Fibroblast of upper back skin (primary cell): ENCODE results near the gene CEMP1.

Source experiments
- DNase-seq: peaks from one replicate; pipeline ENCODE4 v3.0.0-alpha.2; 2013

CEMP1 gene

DNA sequence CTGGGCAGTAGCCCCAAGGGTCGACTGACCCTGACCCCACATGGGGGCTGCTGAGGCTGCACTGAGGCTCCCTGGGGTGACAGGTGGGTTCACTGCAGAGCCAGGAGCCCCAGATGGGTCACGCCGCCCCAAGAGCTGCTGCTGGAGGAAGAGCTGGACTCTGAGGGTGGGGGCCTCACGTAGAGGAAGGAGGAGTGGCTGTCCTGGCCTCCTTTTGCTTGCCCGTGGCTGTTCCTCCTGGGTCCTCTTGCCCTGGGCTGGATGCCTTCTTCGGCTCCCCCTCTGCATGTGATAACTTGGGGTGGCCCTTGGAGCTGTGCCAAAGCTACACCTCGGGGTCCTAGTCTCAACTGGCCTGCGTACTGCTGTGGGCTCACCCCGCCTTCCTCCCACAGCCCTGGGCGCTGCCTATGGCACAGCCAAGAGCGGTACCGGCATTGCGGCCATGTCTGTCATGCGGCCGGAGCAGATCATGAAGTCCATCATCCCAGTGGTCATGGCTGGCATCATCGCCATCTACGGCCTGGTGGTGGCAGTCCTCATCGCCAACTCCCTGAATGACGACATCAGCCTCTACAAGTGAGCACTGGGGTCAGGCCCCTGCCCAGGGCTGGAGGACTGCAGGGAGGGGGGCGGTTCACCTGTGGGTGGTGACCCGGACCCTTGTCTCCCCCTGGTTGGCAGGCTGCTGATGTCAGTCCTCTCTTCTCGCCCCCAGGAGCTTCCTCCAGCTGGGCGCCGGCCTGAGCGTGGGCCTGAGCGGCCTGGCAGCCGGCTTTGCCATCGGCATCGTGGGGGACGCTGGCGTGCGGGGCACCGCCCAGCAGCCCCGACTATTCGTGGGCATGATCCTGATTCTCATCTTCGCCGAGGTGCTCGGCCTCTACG, 12.1 kb downstream of the CEMP1 start:
- DNase-seq: no peak

DNA sequence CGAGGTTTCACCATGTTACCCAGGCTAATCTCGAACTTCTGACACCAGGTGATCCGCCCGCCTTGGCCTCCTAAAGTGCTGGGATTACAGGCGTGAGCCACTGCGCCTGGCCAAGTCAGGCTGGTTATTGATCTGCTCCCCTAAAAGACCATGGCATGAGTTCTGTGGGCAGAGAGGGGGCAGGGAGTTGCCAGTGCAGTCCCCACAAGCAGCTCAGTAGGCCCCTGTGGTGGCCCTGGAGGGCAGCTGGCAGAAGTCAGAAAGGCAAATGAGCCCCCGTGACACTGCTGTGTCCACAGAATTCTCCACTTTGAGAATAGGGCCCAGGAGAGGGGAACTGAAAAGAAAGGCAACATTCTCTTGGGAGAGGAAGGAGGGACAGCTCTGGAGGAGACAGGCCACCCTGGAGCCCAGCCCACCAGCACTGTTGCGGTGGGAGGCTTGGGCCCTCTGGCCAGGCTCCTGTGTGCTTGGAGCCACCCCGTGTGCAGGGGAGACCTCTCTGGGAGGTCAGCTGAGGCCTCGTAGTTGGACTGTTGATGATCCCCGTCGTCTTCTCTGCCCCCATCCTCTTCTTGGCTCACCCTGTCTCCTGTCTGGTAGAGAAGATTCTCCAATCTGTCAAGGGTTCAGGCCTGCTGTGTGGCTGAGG, 13.1 kb downstream of the CEMP1 start:
- DNase-seq: no peak

DNA sequence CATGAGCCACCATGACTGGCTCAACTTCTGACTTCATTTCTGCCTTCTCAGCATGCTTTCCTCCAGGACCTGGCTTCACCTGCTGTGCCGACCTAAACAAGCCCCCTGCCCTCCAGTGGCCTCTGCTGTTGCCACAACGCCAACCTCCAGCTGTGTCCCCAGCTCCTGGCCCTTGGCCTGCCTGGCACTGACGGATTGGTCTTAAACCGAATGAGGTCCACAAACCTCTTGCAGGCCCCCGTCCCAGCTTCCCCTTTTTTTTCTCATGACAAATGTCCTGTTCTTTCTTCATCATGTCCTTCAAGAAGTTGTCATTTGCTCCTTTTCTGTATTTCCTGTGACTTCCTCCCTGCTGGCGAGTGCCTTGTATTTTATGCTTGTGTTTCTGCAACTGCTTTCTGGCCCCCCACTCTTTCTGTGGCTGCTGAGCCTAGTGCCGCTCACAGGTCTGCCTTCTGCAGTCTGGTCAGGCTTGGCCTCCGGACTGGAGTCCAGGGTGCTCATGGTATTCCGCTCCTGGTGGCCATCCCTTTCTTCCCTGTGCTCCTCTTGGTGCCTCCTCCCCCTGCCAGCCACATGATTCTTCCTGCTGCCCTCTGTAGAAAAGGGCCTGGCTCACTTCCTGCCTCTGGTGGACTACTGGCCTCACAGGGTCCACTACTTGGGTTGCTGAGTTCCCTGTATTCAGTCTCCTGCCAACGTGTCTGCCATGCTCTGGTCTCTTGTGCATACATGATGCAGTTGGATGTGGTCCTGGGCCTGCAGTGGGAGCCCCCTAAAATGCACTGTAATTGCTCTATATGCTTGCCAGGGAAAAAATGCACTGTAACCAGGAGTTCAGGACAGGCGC, 14.6 kb downstream of the CEMP1 start:
- DNase-seq: no peak

DNA sequence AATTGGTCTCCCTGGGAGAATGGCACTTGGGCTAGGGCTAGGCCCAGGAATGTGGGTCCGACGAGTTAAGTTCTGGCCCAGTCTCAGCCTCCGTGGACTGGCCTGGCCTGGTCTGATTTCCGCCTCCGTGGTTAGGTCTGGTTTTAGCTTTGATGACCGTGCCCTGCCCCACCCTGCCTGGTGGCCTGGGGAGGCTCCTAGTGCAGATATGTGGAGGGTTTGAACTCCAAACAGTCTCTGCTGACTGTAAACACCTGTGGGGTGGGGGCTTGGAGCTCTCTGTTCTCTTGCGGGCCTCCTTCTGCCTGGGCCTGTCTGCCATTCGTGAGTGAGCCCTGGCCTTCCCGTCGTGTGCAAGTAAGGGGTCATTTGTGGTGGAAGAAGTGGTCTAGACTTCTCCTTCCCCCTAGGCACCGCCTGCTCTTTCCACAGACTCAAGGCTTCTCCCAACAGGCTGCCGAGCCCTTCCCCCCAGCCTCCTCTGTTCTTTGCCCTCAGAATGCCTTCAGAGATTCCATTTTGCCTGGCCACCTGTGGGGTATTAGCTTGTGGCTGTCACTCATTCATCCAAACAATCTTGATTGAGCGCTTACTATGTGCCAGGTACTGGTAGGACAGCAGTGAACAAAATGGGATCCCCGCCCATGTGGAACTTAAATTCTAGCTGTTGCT, 15.9 kb downstream of the CEMP1 start:
- no peak for DNase-seq

DNA sequence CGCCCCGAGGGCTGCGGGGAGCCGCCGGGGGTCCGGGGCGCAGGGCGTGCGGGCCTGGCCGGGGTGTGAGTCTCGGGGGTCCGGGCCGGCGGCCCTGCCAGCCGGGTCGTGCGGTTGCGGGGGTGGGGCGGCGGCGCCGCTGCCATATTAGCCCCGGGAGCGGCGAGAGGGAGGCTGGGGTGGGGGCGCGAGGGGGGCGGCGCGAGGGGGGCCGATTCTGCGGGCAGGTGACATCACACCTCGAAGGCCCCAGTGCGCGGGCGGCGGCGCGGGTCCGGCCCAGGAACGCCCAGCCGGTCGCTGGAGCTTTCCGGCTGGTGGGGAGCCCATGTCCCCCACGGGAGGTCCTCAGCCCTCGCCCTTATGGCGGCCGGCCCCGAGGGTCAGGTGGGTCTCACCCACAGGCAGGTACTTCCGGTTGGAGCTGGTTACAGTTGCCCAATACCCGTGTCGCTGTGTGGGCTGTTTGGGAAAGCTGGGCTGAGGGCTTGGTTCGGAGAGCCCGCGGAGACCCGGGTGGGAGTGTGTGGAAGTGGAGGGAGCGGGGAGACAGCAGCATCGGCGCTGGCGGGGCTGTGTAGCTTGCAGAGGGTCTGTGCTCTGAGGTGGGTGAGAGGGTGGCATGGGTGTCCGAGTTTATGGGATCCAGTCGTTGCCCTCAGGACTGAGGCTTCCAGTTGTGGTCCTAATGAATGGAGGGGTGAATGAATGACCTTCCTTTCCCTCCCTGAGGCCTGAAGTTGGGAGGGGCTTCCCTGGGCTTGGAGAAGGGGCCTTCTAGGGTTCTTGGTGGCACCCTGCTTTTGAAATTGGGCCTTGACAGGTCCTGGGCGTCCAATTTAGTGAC, 16.7 kb downstream of the CEMP1 start:
- no peak for DNase-seq

DNA sequence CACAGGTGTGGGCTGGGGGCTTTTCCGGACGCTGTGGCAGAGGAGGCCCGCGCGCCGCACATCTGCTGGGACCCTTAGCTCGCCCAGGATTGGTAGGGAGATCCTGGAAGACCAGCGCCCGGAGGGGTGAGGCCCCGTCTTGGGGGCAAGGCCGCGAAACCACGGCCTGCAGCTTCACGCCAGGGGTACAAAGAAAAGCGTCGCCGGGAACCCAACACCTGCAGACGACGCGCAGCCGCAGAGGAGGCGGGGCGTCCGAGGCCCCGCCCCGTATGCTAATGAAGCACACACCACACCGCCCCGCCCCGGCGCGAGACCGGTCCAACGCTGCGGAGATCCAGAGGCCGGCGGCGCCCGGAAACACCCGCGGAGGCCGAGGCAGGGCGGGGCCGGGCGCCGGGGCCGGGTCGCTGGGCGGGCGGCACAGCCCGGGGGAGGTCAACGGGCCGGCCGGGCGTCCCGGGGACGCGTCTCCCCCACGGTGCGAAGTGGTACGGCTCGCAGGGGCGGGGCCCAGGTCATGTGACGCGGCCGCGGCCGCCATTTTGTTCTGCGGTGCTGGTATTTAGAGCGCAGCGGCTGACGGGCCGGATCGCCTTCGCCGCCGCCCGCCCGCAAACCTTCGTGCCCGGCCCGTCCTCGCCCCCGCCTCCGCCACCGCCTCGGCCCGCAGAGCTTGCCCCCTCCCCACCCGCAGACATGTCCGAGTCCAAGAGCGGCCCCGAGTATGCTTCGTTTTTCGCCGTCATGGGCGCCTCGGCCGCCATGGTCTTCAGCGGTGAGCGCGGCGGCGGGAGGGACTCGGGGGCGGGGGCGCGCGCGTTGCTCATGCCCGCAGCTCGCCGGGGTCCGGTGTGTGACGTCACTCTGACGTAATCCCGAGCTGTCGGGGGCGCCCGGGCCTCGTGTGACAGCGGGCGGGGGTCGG, 17.5 kb downstream of the CEMP1 start, which contains the start of gene ATP6V0C:
Gene ATP6V0C (plus strand): TSS at position 548 of the 928 bp plus-strand sequence. CDS start 152 bp downstream, at position 700.
- DNase-seq: peak; percentile 81

DNA sequence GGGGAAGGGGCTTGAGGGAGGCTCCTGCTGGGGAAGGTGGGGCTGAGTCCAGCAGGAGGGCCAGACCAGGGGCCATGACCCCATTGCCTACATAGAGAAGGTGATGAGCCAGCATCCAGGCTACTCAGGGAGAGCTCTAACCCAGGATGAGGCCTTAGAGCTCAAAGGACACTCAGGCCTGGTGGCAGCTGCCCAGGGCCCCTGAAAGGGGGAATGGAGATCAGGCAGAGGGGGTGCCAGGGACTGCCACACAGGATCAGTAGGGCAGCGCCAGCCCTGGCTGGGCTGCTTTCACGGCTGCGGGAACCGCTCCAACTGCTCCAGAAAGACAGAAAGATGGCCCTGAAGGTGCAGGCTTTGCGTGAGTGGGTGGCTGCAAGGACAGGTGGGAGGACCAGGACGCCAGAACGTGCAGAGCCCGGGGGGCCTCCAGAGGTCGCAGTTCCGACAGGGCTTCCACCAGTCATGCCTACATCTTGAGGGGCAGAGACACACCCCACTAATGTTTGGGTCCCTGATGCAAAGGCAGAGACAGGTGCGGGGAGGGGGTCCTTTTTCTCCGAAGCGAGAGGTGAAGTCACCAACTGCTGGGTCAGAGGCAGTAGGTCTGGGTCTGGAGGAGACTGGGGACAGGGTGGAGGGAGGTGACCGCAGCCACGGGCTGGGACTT, 18.3 kb downstream of the CEMP1 start:
- DNase-seq: no peak

DNA sequence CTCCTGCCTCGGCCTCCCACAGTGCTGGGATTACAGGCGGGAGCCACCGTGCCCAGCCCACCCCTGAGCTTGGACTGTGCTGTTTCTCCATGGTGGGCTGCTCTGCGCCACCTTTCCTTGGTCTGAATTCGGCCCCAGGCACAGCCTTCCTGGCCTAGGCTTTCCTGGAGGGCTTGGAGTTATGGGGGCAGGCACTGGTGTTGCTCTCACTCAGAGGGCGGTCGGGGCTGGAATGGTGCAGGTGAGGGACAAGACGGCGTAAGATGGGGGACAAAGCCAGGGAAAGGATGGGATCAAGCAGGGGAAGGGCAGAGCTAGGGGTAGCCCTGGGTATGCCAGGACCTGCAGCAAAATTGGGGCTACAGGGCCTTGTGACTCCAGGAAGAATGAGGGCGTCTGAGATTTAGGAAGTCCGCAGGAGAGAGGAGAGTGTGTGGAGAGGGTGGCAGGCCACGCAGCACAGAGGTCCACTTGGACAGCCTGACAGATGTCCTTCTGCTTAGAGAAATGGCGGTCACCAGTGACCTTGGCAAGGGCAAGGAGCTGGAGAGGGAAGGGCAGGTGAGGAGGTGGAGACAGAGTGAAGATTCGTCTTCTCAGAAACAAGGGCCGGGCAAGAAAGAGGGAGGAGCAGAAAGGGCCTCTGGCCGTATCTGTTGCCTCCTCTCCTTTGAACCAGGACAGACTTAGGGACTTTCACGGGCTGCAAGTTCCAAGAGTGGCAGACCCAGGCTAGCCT, 19.0 kb downstream of the CEMP1 start:
- DNase-seq: no peak

DNA sequence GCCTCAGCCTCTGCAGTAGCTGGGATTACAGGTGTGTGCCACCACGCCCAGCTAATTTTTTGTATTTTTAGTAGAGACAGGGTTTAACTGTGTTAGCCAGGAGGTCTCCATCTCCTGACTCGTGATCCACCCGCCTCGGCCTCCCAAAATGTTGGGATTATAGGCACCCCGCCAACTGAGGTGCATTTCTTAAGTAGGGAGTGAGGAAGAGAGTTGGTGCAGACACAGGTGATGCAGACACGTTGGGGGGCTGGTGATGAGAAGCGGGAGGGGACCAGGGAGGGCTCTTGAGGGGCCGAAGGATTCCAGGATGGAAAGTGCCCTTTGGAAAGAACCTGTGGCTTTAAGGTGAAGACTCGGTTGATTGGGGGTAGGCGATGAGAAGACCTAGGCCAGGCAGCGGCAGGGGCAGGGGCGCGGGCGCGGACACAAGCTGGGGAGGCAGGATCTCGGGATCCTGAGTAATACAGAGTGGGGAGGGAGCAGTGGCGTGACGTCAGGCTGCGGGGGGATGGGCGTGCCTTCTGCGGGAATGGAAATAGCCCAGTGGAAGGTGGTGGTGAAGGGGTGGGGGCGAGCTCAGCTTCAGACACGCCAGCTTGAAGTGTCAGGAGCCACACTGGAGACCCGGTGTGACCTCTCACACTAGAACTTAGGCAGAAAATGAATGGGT, 19.9 kb downstream of the CEMP1 start:
- peak; percentile 52 for DNase-seq

DNA sequence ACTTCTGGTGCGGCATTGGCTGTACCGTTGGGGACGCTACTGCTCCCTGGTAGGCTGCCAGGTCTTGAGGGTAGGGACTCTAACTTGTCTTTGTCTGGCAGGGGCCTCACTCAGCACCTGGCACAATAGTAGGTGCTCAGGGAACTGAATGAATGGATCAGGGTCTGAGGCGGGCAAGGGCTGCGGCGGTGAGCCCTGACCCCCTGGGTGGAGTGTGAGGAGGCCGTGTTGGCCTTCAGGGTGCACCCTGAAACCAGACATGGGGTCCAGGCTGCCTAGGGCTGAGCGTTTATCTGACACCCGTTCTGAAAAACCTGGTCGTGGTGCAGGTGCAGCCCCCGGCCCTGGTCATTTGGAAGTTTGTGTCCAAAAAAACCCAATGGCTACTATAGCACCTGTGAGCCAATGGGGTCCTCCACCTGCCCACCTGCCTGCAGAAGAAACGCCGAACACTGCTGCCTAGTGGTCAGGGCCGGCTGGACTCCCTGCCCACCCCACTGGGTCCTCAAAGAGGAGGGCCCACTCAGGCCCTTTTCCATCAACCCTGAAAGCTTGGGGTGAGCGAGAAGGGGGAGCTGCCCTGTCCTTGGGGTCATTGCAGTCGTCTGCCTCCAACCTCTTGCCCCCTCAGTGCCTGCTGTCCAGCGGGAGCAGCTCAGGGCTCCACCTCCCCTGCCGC, 22.3 kb downstream of the CEMP1 start:
- DNase-seq: no peak

DNA sequence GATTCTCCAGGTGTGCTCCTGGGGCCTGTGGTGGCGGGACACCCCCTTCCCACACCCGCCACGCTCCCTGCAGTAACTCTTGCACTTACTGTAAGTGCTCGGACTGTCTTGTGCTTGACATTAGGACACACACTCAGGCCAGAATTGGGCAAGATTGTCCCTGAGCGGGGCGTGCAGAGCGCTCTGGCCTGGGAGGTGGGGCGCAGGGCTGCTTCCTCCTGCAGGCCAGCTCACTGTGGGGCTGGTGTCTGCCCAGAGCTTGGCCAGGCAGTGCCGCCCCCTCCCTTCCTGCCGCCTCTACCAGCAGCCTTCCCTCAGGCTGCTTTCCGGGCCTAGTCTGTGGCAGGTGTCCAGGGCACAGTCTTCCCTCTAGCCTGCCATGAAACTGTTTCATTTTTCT, 23.5 kb downstream of the CEMP1 start:
- no peak for DNase-seq

DNA sequence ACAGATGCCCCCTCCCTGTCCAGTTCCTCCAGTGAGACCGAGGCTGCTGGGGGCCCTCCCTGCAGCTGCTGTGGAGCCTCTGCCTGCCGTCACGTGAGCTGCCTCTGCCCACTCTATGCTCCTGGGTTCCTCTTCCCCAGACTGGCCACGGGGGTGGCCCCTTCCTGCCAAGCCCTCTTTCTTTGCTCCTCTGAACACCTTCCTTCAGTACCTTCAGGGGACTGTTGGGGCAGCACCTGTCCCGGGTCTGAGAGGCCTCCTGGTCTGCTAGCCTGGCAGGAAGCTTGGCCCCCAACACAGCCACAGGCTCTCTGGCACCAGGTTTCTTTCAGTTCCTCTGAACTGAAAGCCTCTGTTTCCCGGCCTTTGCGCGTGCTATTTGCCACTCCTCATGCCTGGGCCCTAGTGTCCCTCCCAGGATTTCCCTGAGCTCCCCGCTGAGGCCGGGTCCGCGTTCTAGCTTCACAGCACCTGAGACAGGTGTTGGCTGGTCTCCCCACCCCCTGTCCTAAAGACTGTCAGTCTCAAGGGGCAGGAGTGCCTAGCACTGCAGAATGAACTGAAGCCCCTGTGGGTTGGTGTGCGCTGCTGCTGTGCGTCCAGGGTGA, 24.1 kb downstream of the CEMP1 start:
- DNase-seq: no peak

DNA sequence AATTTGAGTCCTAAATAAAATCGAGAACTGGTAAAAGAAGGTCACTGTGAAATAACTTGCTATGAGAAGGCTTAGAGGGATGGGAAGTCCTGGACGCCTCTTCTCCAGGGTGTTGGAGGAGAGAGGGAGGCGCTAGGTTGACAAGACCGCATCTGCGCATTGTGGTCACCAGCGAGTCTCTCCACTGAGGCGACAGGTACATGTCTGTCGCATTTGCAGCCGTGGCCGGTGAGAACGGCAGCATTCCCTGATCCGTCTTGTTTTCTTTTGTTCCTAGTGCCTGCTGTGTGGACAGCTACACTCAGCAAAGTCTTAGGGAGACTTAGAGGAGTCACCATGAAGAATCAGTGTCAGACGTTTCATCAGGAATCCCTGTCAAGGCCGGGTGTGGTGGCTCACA, 25.5 kb downstream of the CEMP1 start:
- no peak for DNase-seq

DNA sequence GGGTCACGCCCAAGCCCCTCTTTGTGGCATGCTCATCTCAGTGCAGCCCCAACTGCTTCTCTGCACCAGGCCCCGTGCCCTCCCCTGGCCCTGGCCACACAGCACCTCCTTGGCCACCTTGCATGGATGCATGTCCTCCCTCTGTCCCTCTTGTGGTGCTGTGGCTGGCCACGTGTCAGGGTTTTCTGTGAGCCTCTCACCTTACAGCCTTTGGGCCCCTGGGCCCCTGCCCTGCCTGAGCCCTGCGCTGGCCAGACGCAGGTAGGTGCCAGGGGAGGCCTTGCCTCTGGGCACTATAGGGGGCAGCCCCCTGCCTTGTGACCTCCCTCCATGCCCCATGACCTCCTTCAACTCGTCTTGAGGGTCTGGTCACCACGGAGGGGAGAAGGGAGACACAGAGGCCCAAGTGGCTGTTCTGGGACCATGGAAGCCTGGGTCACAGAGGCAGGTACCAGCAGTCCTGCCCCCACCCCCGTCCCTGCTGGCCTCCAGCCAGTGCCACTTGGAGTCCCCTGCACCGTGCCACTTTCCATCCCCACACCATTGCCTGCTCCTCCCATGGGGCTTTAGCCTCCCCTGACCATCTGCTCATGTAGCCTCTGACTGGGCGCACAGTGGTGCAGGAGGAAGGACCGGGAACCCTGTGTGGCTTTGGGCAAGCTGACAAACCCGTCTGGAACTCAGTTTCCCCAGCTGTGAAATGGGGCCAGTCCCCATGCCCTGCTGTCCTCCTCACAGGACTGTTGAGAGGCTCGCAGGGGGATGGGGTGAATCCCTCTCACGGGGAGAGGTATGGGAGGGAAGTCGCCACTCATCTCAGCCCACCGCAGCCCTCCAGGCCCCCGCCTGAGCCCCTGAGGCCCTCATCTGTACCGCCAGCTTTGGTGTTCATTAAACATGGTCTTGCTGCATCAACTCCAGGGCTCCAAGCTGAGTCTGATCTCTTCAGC, 29.0 kb downstream of the CEMP1 start:
- no peak for DNase-seq

DNA sequence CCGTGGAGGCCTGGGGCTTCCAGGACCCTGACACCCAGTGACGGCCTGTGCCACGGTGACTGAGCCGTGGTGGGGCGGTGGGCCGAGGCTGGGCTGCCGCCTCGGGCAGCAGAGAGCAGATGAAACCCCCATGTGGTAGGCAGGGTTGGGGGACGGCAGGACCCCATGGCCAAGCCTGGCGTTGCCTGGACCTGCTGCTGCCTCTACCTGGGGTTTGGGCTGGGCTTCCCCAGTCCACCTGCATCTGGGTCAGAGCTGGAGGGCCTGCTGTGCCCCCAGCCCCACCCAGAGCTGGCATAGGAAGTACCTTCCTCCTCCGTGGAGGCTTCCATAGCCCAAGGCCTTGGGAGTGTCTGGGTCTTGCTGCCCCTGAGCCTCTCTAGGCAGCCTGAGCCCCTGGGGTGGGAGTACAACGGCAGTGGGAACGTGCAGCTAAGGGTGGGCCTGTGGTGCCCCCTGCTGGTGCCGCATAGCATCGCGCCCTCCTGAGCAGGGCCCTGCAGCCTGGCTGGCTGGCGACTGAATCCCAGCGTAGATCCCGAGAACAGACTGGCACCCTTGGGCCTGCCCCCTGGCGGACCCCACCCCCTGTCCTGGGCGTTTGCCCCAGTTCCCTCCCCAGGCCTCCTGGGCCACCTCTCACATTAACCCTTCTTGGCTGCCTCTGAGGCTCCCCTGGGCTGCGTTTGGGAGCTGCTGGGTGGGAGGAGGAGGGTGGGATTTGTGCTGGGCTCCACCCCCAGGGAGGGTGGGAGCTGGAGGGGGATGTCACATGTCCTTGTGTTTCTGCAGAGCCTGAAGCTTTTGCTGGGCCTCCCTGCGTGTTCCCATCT, 30.1 kb downstream of the CEMP1 start:
- peak; percentile 68 for DNase-seq
